GM12801 (cell line): Measurements from ENCODE around the gene GPR55.

Experiments used
- TF ChIP-seq, protein P1 (sequence below): IDR thresholded peaks from one replicate; pipeline ENCODE4 v1.5.1; 2011; ENCODE audit warnings: control low read depth; ENCODE audit not compliant: insufficient read length; ENCODE audit errors: extremely low read depth

Gene GPR55

DNA sequence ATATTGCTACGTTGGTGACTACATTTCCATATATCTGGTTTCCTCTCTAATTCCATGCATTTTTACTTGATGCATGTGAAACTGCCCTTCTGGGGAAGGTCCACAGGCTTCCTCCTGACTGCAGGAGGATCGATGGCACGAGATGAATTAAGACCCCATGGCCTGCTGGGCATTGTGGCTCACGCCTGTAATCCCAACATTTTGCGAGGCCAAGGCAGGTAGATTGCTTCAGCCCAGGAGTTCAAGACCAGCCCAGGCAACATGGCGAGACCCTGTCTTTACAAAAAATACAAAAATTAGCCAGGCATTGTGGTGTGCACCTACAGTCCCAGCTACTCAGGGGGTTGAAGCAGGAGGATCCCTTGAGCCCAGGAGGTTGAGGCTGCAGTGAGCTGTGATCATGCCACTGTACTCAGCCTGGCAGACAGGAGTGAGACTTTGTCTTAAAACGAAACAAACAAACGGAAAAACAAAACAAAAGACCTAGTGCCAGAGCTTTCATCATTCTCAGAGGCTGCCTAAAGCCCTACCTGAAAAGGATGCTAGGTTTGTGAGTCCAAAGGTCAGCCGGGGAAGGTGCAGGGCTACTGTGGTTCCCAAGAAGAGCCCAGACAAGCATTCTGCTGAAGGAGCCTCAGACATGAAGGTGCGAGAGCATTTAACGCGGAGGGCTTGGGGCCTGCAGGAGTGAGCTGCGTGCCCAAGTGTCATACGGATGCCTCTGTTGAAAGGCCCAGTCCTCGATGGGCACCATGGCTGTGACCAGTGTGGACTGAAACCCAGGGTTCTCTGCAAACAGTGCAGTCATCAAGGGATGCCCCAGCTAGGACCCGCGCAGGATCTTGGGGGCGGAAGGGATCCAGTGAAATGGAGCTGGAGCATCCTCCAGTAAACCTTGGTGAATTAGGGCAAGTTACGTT, 21.6 kb downstream of the GPR55 start:
- TF ChIP-seq, protein P1, sequence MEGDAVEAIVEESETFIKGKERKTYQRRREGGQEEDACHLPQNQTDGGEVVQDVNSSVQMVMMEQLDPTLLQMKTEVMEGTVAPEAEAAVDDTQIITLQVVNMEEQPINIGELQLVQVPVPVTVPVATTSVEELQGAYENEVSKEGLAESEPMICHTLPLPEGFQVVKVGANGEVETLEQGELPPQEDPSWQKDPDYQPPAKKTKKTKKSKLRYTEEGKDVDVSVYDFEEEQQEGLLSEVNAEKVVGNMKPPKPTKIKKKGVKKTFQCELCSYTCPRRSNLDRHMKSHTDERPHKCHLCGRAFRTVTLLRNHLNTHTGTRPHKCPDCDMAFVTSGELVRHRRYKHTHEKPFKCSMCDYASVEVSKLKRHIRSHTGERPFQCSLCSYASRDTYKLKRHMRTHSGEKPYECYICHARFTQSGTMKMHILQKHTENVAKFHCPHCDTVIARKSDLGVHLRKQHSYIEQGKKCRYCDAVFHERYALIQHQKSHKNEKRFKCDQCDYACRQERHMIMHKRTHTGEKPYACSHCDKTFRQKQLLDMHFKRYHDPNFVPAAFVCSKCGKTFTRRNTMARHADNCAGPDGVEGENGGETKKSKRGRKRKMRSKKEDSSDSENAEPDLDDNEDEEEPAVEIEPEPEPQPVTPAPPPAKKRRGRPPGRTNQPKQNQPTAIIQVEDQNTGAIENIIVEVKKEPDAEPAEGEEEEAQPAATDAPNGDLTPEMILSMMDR = no peak

DNA sequence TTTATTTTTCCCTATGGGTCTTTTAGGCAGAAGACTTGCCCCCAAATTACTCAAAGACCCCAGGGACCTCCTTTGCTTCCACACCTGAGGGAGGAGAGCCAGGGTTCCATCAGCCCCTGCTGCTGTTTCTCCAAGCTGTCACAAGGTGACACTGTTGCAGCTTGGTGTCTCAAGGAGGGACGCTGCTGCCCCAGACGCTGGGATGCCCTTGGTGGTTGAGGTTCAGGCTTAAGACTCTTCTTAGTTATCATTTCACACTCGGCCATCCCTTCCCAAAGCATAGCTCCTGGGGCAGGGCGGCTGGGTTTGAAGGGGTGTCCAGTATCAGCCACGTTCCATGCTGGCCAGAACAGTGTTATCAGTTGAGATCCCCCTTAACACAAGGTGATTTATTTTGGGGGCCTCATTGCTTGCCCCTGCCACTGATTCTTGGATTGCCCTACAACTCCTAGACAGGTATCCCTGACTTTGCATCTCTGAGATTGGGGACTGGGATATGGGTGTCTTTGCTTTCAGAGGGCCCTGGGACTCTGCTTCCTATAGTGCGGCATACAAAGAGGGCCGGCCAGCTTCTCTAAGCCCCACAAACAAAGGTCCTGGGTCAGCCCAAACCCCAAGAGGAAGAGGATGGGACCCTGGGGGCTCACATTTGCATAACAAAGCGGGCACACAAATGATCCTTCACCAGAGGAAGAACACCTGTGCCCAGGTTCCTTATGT, 22.7 kb downstream of the GPR55 start:
- TF ChIP-seq, protein P1 = peak; percentile 72

DNA sequence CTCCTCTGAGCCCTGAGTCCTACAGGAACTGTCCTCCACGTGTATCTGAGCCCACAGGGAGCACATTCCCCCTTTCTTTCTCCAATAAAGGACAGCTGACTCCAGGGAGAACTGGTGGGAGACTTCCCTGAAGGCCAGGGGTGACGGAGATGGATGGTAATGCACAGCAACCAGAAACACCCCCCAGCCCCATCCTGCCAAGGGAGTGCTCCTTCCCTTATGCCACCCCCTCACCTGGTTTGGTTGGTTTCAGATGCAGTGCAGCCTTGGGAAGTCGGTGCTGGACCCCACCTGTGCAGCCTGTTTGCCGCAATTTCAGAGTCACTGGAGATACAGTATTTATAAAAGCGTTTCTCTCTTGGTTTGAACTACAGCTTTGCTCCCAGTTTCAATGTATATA, 24.0 kb downstream of the GPR55 start:
- TF ChIP-seq, protein P1 = no peak

DNA sequence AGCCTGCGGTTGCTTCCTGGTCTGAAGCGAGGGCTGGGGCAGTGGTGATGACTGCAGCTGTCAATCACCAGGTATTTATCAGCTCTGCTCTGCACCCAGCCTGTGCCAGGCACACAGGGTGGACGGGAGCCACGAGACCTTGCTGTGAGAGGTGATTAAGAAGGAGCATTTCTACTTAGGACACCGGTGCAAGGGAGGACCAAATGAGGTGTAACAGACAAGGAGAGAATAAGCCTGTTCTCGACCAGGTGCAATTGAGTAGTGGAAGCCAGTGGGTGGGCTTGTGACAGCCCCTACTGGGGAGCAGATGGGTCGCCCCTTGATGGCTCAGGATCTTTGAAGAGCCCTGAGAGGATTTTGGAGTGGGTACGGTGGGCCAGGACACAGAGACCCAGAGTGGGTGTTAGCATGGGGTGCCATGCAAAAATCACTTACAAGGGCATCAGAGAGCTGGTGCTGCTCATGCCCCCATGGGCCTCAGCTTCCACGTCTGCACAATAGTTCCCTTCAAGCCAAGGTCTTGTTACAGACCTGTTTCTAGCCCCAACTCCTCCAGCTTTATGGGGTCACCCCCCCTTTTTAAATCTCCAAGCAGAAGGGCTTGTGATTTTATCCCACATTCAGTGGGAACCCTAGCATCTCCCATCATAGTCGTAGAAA, 24.6 kb downstream of the GPR55 start:
- TF ChIP-seq, protein P1 = no peak

DNA sequence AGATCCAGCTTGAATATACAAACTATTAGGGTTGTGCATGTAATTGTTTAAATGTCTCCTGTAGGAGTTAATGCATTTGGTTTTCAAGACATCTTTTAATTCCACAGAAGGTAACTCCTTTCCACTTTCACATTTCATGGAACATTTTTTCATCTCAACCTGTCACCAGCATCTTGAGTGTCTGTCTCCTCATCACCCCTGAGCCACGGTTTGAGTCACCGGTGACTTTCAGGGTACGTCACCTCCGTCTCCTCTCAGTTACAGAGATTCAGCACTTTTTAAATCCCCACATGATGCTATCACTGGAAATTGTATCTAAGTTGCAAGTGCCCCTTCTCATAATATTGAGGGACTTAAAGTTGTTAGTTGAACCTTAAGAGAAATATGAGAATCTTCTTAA, 25.3 kb downstream of the GPR55 start:
- TF ChIP-seq, protein P1 = no peak

DNA sequence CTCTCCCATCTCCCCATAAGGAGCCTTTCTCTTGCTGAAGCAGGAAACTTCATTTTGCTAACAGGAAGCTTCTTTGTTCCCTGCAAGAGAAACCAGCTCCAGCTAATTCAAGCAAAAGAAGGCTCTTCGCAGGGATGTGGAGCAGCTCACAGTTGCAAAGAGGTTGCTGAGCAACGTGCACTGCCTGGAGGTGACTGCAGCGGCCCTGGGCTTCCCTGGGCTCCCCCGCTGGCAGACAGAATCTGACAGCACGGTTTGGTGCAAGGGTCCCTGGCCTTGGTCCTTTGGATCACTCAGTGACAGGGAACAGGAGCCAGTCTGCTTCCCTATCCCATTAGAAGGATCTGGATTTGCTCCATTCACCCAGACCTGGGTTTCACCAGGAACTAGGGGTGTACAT, 25.8 kb downstream of the GPR55 start:
- TF ChIP-seq, protein P1 = no peak

DNA sequence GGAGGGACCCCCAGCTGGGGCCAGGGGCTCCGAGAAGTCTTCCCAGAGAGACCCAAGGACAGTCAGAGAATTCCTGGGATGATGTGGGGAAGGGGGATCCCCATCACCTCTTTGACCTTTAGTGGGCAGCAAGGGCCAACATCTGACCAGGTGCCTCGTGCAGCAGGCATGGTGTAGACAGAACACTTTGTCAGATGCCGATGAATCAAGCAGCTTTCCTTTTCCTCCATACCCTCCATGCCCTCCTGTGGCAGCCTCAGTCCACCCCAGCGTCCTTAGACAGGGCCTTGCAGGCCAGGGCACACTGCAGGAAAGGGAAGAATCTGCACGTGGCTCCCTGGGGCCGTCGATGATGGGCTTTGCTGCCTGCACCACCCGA, 26.3 kb downstream of the GPR55 start:
- TF ChIP-seq, protein P1 = no peak
